ENCODE measurements around the gene BARX2. TPM values are rescaled to one million over a fixed set of nuclear protein-coding genes. Genes with fewer than 3 reads are reported as not detected.
"Not testable (repeated sequence)": the region's sequence is repeated elsewhere in the genome, so short reads cannot be mapped to it uniquely, and the experiment has no call there.

BARX2 gene, protein sequence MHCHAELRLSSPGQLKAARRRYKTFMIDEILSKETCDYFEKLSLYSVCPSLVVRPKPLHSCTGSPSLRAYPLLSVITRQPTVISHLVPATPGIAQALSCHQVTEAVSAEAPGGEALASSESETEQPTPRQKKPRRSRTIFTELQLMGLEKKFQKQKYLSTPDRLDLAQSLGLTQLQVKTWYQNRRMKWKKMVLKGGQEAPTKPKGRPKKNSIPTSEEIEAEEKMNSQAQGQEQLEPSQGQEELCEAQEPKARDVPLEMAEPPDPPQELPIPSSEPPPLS
- total RNA-seq = under 1 TPM in 2 of 9 donors, not detected in 7; 0.12 to 0.72 TPM
- polyA plus RNA-seq = under 1 TPM in 1 of 2 donors, not detected in 1; 0.03 TPM
- long read RNA-seq, donor 1 = 0 reads
- long read RNA-seq, donor 2 = 0 reads
- long read RNA-seq, donor 3 = 0 reads

DNA sequence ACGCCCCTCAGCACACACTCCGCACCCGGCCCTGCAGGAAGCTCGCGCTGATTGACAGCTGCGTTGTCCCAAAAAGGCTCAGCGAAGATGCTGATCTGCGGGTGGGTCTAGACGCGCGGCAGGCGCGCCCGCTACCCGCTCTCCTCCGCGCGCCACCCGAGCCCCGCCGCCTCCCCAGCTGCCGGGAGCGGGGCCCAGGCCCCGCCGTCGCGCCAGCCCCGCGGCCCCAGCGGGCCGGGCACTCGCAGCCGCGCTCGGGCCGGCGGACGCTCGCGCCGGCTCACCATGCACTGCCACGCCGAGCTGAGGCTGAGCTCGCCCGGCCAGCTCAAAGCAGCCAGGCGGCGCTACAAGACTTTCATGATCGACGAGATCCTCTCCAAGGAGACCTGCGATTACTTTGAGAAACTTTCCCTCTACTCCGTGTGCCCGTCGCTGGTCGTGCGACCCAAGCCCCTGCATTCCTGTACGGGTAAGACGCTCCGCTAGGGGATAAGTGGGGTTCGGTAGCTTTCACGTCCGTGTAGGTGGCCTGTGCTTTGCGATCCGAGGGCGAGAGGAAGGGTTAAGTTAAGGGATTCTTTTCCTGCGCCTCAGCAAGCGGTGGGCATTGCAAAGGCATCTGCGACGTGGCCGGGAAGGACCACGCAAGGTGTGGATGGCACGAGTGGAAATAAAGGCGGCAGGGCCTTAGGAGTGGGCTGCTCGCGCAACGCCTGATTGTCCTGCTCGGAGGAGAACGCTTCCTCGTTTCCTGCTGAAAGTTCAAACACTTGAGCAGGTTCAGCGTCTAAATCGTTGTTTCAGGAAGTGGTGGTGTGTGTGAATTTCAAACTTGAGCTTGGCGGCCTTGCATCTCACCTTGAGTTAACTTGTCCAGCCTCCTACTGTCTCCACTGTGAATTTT, at the start of gene BARX2:
Gene BARX2 (plus strand): TSS at position 98 of the 907 bp plus-strand sequence. CDS start 188 bp downstream, at position 286.
- TF ChIP-seq CTCF (IDR thresholded peaks at IDR 0.05) = peak in 6 of 12 donors; percentile 8 to 54 (median 34)
- TF ChIP-seq POLR2A (IDR thresholded peaks at IDR 0.05) = no peak
- DNase-seq = peak in 1 of 5 donors; percentile 64
- Histone ChIP-seq H3K27me3 (peaks cover 44 to 98% (median 76%) of the 10 kb centered on the region in 9 donors), H3K36me3 (no peaks in the 10 kb centered on the region), H3K27ac (no peak within 1 kb of the TSS), H3K4me3 (peak within 1 kb of the TSS in 11 of 12 donors; percentile 7 to 53 (median 31)), H3K4me1 (peaks cover 0 to 36% (median 22%) of the 10 kb centered on the region in 12 donors), H3K9me3 (no peaks in the 10 kb centered on the region)
- 3 to 4% (median 3%) methylated on average over 30 to 81 of the region's 81 CpGs for WGBS, 4 donors
- intact Hi-C loops (cut with DNase I) = loop anchor here in 1 of 10 donors (5.0 kb wide), 1 partner anchor 371 kb away; no protein-coding TSS in a partner anchor
- peak in 3 of 4 donors; percentile 38 to 64 (median 41) for ATAC-seq

DNA sequence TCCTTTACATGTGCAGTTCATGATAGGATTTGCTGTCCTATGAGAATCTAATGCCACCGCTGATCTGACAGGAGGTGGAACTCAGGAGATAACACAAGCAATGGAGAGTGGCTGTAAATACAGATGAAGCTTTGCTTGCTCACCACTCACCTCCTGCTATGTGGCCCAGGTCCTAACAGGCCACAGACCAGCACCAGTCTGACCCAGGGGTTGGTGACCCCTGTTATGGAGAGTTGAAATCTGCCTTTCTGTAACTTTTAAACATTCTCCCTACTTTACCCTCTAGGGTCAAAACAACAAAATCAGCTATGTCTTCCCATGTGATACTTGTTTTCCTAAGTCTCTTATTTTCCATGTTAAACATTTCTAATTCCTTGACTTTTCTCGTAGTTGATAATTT, 48.7 kb upstream of the BARX2 start:
- Histone ChIP-seq H3K9me3 (no peaks in the 10 kb centered on the region), H3K27me3 (no peaks in the 10 kb centered on the region), H3K36me3 (no peaks in the 10 kb centered on the region), H3K27ac (no peak overlapping the region), H3K4me1 (peaks cover 0 to 21% (median 0%) of the 10 kb centered on the region in 12 donors), H3K4me3 (no peak overlapping the region)
- 72 to 100% (median 96%) methylated on average over 2 of the region's 2 CpGs for WGBS, 4 donors
- intact Hi-C loops (cut with DNase I) = no loop called here
- no peak for TF ChIP-seq POLR2A (IDR thresholded peaks at IDR 0.05)
- no peak for TF ChIP-seq CTCF (IDR thresholded peaks at IDR 0.05)
- ATAC-seq (no peak), DNase-seq (no peak)

GRCh38 chr11:129327708-129328107, 47.9 kb upstream of the BARX2 start:
- H3K27ac ChIP-seq; H3K4me3 ChIP-seq; intact Hi-C loops (cut with DNase I); DNase-seq; H3K36me3 ChIP-seq; ATAC-seq; H3K9me3 ChIP-seq; H3K27me3 ChIP-seq: not testable (repeated sequence)
- peaks cover 0 to 21% (median 0%) of the 10 kb centered on the region in 12 donors for H3K4me1 ChIP-seq
- 73 to 83% (median 81%) methylated on average over 4 of the region's 4 CpGs for WGBS, 4 donors

DNA sequence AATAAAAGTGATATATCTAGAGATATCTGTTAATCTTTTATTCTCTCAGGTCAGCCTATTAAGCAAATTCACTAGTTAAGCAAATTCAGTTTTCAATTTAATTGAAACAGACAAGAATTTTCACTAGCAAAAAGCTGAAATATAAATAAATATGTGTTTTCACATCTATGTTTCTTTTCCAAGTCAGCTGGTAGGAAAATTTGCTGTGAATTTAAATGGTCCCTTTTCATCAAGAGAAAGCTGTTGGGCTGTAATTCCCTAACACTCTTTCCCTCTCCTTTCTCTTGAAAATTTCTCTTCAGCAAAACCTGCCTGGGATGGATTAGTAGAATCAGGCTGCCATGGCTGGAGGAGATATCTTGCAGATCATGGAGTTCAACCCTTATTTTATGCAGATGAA, 46.9 kb upstream of the BARX2 start:
- H3K27me3 ChIP-seq = no peaks in the 10 kb centered on the region
- no peaks in the 10 kb centered on the region for H3K36me3 ChIP-seq
- no peaks in the 10 kb centered on the region for H3K9me3 ChIP-seq
- H3K27ac ChIP-seq = no peak overlapping the region
- H3K4me1 ChIP-seq = peaks cover 0 to 16% (median 0%) of the 10 kb centered on the region in 12 donors
- no peak for ATAC-seq
- no peak for TF ChIP-seq POLR2A (IDR thresholded peaks at IDR 0.05)
- no peak for TF ChIP-seq CTCF (IDR thresholded peaks at IDR 0.05)
- H3K4me3 ChIP-seq = no peak overlapping the region
- intact Hi-C loops (cut with DNase I) = no loop called here
- no peak for DNase-seq

Data from heart left ventricle (tissue), 16 donors.